NCI-H2196 (cell line): ENCODE measurements around the gene ACTL7A.
A peak's percentile ranks its signal among the peaks of the same experiment; 100 is the strongest.
"Not testable (repeated sequence)": the region's sequence is repeated elsewhere in the genome, so short reads cannot be mapped to it uniquely, and the experiment has no call there.

Experiments used
- DNase-seq: peaks from one replicate; lab custom pipeline; 2025; ENCODE audit not compliant: unreplicated experiment; lab: John Stamatoyannopoulos, UW

The ACTL7A gene

DNA sequence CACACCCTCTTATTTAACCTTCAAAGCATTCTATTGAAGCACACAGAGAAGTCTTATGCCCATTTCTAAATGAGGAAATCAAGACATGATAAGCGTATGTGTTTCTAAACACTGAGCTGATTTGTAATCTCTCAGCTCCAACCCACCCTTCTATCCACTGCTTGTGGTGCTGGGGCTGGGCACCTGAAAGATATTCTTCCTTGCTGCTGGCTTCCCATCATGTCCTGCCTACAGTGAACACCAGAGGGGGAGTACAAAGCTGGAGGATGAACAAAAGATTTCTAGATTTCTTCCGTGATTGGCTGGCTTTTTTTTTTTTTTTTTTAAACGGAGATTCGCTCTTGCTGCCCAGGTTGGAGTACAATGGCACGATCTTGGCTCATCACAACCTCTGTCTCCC, 14.4 kb downstream of the ACTL7A start:
- DNase-seq: no peak

DNA sequence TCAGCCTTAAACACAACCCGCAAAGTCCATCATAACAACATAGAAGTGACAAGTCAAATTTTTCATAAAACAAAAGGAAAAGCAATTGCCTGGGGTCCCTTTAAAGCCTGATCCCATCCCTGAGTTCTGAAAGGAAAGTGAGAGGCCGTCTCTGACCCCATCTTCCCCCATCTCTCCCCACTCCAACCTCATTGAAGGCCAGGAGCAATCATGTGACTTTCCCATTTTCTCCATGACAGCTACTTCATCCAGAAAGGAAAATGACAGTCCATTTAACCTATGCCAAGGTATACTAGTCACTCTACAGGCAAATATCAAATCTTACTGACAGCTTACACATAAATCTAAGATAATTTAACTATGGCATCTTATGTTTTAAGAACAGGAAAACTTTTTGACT, 15.5 kb downstream of the ACTL7A start:
- no peak for DNase-seq

GRCh38 chr9:108880738-108881316, 18.8 kb downstream of the ACTL7A start:
- DNase-seq: no peak

DNA sequence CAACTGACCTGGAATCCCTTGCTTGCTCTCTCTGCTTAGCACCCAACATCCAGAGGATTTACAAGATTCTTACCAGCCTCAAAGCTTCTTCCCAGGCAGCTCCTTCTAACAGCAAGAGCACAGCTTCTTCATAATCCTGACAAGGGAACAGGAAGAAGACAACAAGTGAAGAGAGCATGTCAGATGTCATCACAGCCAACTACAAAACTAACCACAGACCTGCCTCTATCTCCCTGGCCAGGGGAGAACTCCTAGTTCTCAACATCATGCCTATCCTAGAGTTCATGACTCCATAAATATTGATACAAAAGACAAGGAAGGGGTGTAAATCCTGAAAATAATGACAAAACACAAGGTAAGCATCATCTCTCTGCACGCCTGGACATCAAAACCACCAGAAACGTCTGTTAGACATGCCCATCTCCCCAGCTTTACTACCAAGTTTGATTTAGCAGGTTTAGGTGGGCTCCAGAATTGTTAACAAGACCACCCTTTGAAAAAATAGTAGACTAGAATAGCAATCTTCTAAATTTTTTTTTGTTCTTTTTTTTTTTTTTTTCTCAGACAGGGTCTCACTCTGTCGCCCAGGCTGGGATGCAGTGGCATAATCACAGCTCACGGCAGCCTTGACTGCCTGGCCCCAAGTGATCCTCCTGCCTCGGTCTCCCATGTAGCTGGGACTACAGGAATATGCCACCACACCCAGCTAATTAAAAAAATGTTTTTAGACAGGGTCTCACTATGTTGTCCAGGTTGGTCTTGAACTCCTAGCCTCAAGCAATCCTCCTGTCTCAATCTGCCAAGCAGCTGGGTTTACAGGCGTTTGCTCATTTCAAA, 20.2 kb downstream of the ACTL7A start:
- DNase-seq: no peak

DNA sequence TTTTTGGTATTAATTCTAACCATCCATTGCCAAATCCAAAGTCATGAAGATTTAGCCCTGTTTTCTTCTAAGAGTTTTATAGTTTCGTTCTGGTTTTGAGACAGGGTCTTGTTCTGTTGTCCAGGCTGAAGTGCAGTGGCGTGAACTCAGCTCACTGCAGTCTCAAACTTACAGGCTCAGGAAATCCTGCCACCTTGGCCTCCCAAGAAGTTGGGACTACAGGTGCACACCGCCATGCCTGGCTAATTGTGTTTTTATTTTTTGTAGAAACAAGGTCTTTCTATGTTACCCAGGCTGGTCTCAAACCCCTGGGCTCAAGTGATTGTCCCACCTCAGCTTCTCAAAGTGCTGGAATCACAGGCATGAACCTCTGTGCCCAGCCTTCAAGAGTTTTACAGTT, 21.0 kb downstream of the ACTL7A start:
- DNase-seq: no peak

DNA sequence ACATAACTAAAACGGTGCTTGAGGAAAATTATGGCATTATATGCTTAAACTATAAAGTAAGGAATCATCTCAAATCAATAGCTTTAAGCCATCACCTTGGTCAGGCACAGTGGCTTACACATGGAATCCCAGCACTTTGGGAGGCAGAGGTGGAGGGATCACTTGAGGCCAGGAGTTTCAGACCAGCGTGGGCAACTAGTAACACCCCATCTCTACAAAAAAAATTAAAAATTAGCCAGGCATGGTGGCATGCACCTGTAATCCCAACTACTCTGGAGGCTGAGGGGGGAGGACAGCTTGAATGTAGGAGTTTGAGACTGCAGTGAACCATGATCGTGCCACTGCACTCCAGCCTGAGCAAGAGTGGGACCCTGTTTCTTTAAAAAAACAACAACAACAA, 22.6 kb downstream of the ACTL7A start:
- DNase-seq: no peak

DNA sequence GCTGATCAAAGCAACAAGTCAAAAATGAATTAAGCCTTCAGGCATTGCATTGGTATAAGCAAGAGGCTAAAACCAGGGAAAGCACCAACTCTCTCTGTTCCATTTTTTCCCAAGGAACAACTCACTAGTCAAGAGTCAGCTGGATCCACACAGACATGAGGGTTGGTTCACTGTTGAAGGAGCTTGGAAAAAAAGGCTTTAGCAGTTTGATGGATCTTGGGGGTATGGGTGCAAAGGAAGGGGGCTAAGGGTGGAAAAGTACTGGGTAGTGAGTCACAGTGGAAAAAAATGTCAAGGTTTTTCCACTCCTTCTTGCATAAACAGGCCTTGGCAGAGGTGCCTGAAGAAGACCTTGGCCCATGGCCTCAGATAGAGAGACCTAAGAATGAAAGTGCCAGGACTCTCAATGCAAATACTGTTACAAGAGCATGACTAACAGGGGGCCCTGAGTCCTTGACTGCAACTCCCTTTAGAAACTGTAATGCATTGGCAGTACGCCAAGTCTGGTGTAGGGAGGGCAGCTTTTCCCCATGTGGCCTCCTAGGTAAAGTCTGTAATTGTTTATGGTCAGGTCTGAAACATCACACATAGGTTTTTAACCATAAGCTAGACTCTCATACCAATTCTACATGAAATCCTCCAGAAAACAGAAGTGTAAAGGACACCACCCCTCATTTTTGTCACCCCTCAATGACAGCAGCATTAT, 23.7 kb downstream of the ACTL7A start:
- peak; percentile 57 for DNase-seq

GRCh38 chr9:108886594-108887271, 24.7 kb downstream of the ACTL7A start:
- peak; percentile 5 for DNase-seq

- DNase-seq: peak; percentile 18
These were observed 27.6 kb downstream of the ACTL7A start for GRCh38 chr9:108889649-108890067.

DNA sequence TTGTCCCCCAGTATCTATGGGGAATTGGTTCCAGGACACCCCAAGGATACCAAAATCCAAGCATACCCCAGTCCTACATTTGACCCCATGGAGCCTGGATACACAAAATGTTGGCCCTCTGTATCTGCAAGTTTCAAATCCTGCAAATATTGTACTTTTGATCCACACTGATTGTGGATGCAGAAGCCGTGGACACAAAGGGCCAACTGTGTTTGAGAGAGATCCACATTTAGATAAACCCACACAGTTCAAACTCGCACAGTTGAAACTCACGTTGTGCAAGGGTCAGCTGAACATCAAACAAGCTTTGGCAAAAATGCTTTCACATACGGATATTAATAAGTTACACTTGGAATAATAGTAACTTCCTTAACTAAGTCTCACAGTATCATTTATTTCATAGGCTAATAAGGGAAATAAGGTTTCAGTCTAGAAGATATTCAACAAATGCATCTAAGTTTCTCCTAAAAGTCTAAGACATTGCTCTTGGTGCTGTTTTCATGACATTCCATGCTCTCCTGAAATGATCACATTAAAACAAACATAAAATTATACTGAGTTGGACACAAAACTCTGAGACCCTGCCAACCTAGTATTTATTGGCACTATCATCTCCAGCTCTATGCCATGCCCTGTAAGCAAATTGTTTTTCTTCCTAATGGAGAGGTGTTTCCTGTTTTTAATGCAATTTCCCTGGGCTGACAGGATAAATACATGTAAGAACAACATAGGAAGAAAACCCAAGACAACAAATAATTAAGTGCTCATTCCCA, 32.3 kb downstream of the ACTL7A start:
- DNase-seq: no peak

GRCh38 chr9:108897324-108898096, 35.4 kb downstream of the ACTL7A start:
- DNase-seq: no peak

GRCh38 chr9:108899023-108899695, 37.1 kb downstream of the ACTL7A start:
- DNase-seq: not testable (repeated sequence)

GRCh38 chr9:108900176-108900575, 38.1 kb downstream of the ACTL7A start:
- no peak for DNase-seq

DNA sequence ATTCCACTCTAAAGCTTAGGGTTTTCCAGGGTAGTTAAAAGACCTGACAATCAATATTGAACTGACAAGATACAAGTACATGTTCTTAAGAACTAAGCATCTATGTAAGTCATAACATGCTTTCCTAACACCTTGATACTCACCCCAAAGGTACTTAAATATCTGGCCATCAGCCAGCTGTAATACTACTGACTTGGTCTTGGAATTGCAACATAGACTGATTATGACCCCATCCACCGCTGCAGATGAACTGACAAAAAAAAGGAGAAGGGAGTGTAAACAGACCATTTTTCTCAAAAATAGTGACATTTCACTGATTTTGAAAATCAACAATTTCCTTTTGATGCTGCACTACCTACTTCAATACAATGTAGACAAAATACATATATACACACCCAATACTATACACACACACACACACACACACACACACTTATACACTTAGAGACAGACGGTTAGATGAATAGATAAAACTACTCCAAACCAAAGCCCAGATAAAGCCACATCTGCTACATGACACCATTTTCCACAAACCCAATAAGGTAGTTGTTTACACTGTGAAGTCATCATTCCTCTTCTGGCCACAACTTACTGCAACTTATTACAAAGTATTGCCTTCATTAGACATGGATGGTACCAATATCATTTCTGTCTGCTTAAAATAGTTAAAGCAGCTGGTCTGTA, 41.5 kb downstream of the ACTL7A start:
- DNase-seq: peak; percentile 8

DNA sequence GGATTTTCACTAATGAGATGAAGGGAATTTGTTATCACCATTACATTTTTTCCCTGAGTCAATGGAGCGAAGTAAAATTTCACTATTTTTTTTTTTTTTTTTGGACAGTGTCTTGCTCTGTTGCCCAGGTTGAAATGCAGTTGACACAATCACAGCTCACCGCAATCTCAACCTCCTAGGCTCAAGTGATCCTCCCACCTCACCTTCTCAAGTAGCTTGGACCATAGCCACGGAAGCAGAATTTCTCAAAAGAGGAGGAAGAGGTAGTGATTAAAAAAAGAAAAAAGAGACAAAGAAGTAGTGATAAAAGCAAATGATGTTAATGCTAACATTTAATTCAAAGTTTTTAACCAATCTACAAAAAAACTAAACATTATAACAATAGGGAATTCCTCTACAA, 42.1 kb downstream of the ACTL7A start:
- DNase-seq: no peak

GRCh38 chr9:108905494-108905893, 43.4 kb downstream of the ACTL7A start:
- no peak for DNase-seq

GRCh38 chr9:108910402-108910801, 48.3 kb downstream of the ACTL7A start:
- DNase-seq: no peak

DNA sequence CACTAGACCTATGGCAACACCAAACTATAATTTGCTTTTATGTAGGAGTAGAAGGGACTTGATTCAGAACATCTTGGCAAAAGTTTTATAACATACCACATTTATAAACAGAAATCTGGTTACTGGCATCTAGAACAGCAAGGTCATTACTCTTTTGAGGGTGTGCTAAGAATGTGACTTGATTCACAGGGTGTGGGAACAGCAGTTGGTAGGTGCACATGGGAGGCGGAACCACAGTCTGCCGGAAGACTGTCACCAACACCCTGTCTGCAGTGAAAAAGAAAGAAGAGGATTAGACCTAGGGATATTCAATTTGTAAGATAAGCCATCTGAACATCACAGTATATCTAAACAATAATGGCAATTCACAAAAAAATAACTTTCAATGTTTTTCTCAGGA, 48.8 kb downstream of the ACTL7A start:
- DNase-seq: no peak

GRCh38 chr9:108911820-108912219, 49.8 kb downstream of the ACTL7A start:
- DNase-seq: no peak
